ENCODE data around the gene DACH1. TPM values are rescaled to one million over a fixed set of nuclear protein-coding genes. Genes with fewer than 3 reads are reported as not detected.

Gene DACH1
- total RNA-seq, 2 experiments from 2014 or later: 0.71 to 0.89 TPM

- ChIA-PET CTCF (no interaction called here), POLR2A (no interaction called here)
- no peaks in the 10 kb centered on the region for H3K4me1 Mint-ChIP-seq (ENCODE audit: low read depth)
- Histone ChIP-seq H3K36me3 (ENCODE audit: insufficient read depth, low read length) (no peaks in the 10 kb centered on the region), H3K4me3 (ENCODE audit: low read length) (no peak overlapping the region), H3K27me3 (ENCODE audit: control insufficient read depth in 1 of 2, insufficient read depth in 2 of 2, low read length in 2 of 2) (no peaks in the 10 kb centered on the region), H3K4me1 (ENCODE audit: insufficient read depth, low read length) (no peaks in the 10 kb centered on the region), H3K27ac (ENCODE audit: low read depth in 1 of 2, low read length in 2 of 2) (no peak overlapping the region), H3K9me3 (ENCODE audit: control insufficient read depth in 1 of 2, insufficient read depth in 1 of 2, low read length in 2 of 2) (no peaks in the 10 kb centered on the region)
- no peak overlapping the region for H3K4me3 Mint-ChIP-seq
- ATAC-seq (ENCODE audit: poor library complexity) (no peak), DNase-seq (no peak)
- H3K27me3 Mint-ChIP-seq: no peaks in the 10 kb centered on the region
- no peak overlapping the region for H3K27ac Mint-ChIP-seq
- intact Hi-C loops (cut with DNase I, micrococcal nuclease): no loop called here
- TF ChIP-seq CTCF (IDR thresholded peaks at IDR 0.05): no peak
- no peaks in the 10 kb centered on the region for H3K9me3 Mint-ChIP-seq
- no peaks in the 10 kb centered on the region for H3K36me3 Mint-ChIP-seq (ENCODE audit: low read depth)
Observed at GRCh38 chr13:71503781-71504180, 363.2 kb downstream of the DACH1 start.

- Histone ChIP-seq H3K27ac (ENCODE audit: low read depth in 1 of 2, low read length in 2 of 2) (no peak overlapping the region), H3K9me3 (ENCODE audit: control insufficient read depth in 1 of 2, insufficient read depth in 1 of 2, low read length in 2 of 2) (peaks cover 0 to 9% of the 10 kb centered on the region in 2 experiments), H3K4me3 (ENCODE audit: low read length) (no peak overlapping the region), H3K27me3 (ENCODE audit: control insufficient read depth in 1 of 2, insufficient read depth in 2 of 2, low read length in 2 of 2) (no peaks in the 10 kb centered on the region), H3K36me3 (ENCODE audit: insufficient read depth, low read length) (no peaks in the 10 kb centered on the region), H3K4me1 (ENCODE audit: insufficient read depth, low read length) (no peaks in the 10 kb centered on the region)
- ChIA-PET CTCF (no interaction called here), POLR2A (no interaction called here)
- H3K27ac Mint-ChIP-seq: no peak overlapping the region
- H3K4me3 Mint-ChIP-seq: no peak overlapping the region
- H3K27me3 Mint-ChIP-seq: no peaks in the 10 kb centered on the region
- intact Hi-C loops (cut with DNase I, micrococcal nuclease): no loop called here
- ATAC-seq (ENCODE audit: poor library complexity) (no peak), DNase-seq (no peak)
- no peak for TF ChIP-seq CTCF (IDR thresholded peaks at IDR 0.05)
- no peaks in the 10 kb centered on the region for H3K36me3 Mint-ChIP-seq (ENCODE audit: low read depth)
- H3K9me3 Mint-ChIP-seq: no peaks in the 10 kb centered on the region
- no peaks in the 10 kb centered on the region for H3K4me1 Mint-ChIP-seq (ENCODE audit: low read depth)
Observed at GRCh38 chr13:71499944-71500514, 367.0 kb downstream of the DACH1 start.

- no peaks in the 10 kb centered on the region for H3K9me3 Mint-ChIP-seq
- ATAC-seq (ENCODE audit: poor library complexity) (no peak), DNase-seq (no peak)
- Histone ChIP-seq H3K4me1 (ENCODE audit: insufficient read depth, low read length) (no peaks in the 10 kb centered on the region), H3K9me3 (ENCODE audit: control insufficient read depth in 1 of 2, insufficient read depth in 1 of 2, low read length in 2 of 2) (peaks cover 0 to 9% of the 10 kb centered on the region in 2 experiments), H3K27ac (ENCODE audit: low read depth in 1 of 2, low read length in 2 of 2) (no peak overlapping the region), H3K27me3 (ENCODE audit: control insufficient read depth in 1 of 2, insufficient read depth in 2 of 2, low read length in 2 of 2) (no peaks in the 10 kb centered on the region), H3K4me3 (ENCODE audit: low read length) (no peak overlapping the region), H3K36me3 (ENCODE audit: insufficient read depth, low read length) (no peaks in the 10 kb centered on the region)
- H3K27me3 Mint-ChIP-seq: no peaks in the 10 kb centered on the region
- no peak overlapping the region for H3K27ac Mint-ChIP-seq
- H3K4me1 Mint-ChIP-seq (ENCODE audit: low read depth): no peaks in the 10 kb centered on the region
- CTCF ChIA-PET: no interaction called here
- intact Hi-C loops (cut with DNase I, micrococcal nuclease): no loop called here
- no peak for TF ChIP-seq CTCF (IDR thresholded peaks at IDR 0.05)
- H3K36me3 Mint-ChIP-seq (ENCODE audit: low read depth): no peaks in the 10 kb centered on the region
- no peak overlapping the region for H3K4me3 Mint-ChIP-seq
- POLR2A ChIA-PET: no interaction called here
Observed at GRCh38 chr13:71499235-71499634, 367.8 kb downstream of the DACH1 start.

All from CD4-positive, alpha-beta T cell (primary cell).